GM21825 (cell line): ENCODE measurements around the gene PRKCE.

Source experiments
- ATAC-seq: cut with Tn5 transposase; IDR thresholded peaks from one replicate; pipeline ENCODE4 v1.9.1; 2021; ENCODE audit warnings: mild to moderate bottlenecking, moderate library complexity; ENCODE audit not compliant: unreplicated experiment

The PRKCE gene

DNA sequence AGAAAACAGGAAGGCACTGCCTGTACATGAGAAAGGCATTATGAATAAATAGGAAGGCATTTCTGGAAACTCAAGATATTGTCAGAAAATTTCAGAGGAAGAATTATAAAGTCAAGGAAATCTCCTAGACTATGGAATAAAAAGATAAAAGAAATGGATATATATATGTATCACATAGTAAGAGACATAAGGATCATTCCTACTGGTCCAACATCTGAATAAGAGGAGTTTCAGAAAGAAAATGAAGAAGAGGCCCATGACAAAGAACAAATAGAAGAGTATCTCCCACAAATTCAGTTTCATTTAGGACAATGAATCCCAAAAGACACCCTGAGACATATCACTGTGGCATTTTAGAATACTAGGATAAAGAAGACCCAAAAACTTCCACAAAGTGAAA is 178.8 kb downstream of the PRKCE start:
- no peak for ATAC-seq

DNA sequence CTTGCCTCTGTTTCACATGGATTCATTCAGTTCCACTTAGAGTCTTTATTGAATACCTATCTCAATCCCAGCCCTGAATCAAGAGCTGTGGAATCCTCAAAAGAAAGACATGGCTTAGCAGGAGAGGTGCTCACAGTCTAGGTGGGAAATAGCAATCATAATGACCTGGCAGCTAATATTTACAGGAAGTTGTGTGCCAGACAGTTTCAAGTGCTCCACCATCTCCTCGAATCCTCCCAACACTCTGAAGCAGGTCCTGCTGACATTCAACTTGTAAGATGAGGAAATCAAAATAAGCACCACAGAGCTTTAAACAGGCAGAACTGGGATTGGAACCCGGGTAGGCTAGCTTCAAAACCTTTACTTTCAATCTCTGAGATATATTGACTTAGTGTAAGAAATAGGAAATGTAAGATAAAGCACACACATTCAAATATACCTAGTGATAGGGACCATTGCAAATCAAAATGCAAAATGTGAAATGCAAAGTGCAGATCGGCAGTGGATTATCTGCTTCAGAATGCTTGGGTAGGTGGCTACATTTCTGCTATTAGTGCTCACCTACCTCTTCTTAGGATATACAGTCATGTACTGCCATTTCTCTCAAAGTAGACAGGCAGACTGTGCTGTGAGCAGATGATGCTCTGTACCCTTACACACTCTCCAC is 182.0 kb downstream of the PRKCE start:
- peak; percentile 14 for ATAC-seq

DNA sequence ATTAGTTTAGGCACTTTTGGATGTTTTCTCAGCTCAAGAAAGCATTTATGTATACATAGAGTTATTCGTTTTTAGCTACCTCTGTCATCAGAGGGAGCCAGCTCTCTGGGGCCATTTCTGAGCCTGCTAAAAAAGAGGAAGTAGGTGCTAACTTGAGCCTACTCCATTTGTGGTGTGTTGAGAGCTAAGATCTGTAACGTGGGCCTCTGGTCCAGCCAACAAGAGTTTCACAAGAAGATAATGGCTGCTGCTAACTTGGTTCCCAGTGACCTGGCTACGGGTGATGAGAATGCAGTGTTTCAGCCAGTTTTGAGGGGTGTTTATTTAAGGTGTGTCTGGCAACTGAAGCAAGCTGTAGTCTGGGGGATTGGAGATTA is 182.5 kb downstream of the PRKCE start:
- ATAC-seq: peak; percentile 59

DNA sequence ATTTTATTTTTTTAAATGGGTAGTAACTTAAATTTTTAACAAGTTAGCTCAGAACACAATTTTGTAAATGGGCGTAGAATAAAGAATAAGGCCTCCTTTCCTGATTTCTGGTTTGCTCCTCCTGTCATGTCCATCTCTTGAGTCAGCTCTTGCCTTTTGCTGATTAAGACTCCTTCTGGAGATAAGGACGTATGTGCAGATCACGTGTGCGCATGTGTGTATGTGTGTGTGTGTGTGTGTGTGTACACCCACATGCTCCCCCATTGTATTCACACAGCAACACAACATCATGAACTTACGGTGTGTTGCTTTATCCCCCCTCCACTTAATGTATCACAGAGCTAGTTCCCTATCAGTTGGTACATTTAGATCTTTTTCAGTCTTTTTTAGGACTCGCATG is 182.9 kb downstream of the PRKCE start:
- ATAC-seq: no peak

DNA sequence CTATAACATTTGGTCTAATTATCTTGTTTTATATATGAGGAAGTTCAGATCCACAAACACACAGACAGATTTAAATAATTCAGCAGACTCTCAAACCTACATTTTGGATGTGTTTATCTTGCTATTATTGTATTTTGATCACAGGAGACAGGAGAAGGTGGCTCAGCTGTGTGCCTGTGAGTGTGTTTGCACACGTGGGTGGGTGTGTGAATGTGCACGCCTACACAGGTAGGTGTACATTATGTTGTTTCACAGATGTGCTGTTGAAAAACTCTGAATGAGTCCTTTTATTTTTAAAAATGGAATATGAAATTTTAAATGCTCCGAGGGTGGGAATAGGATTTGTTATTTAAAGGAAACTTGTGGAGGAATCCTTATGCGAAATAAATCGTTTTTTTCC is 183.4 kb downstream of the PRKCE start:
- ATAC-seq: no peak

DNA sequence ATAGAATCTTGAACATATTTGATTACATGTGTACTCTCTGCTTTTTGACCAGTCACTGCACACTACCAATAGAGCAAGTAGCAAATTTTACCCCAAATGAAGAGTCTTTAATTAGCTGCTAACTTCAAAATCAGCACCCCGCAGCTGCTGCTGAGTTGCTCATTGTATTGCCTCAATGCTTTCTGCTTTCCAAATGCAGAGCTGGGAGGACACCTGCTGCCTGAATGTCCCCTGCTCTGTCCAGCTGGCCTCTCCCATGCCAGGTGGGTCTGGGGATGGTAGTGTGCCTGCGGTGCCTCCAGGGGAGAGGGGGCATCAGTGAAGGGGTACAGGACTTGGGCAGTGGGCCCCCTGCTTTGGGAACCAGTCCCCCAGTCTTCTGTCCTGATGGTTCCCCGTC is 184.8 kb downstream of the PRKCE start:
- ATAC-seq: peak; percentile 16

DNA sequence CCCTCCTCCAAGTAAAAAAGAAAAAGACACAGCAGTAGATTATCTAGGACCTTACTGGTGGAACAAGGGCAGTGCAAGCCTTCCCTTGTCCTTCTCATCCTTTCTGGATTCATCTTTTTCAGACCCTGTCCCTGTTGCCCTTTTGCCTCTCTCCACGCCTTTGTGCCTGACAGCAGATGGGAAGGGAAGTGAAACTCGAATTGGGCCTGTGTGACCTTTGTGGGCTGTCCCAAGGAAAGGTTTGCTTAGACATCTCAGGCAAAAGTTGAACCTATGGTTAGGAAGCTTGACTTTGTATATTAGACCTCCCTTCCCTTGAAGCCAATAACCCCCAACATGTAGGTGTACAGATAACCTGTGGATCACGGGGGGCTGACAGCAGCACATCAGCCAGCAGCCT is 185.3 kb downstream of the PRKCE start:
- peak; percentile 29 for ATAC-seq

DNA sequence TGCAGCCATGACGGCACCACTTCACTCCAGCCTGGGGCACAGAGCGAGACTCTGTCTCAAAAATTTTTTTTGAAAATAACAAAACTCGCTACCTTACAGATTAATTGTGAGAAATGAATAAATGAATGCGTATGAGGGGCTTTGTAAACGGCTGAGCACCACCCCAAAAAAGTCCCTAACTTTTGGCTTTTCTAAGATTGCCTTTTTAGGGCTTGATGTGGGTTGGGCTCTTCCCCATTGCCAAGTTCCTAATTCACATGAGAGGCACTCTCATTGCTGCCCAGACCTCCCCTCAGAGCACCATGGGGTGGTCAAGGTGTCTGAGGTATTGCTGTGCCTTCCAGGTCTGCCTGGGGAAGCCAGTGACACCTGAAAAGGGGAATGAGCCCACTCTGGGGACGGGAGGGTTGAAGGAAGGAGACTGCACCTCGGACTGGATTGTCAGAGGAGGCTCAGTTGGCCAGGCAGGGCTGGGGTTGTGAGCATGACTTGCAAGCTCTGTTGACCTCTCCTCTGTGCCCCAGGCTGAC is 186.4 kb downstream of the PRKCE start:
- ATAC-seq: no peak

DNA sequence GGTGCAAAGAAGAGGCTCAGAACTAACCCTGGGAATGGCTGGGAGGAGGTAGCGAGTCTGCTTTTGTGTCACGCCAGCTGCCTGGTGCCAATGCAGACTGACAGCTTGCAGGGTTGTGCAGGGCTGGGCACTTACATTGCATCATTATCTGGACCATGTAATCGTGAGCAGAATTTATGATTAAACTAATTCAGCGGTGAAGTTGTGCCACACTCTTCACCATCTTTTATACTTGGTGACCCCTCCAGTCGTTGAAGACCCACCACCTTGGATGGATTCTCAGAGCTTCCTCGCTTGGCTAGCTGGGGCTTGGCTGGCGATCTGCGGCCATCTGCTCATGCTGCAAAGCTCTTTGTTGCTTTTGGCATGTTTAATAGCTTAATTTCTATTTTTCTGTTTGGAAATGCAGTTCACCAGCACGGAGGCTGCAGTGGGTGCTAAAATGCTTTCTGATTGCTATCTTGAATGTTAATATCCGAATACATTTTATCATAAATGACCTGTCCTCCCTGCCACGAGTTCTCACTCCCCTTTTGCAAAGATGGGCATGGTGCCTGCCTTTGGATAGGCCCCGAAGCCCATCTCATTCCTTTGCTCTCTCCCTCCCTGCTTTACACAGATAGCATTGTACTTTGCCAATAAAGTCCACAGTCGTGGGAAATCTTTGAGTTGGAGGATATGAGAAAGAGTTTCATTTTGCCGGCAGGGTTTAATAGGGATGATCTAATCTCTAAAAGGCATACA is 188.2 kb downstream of the PRKCE start:
- no peak for ATAC-seq

DNA sequence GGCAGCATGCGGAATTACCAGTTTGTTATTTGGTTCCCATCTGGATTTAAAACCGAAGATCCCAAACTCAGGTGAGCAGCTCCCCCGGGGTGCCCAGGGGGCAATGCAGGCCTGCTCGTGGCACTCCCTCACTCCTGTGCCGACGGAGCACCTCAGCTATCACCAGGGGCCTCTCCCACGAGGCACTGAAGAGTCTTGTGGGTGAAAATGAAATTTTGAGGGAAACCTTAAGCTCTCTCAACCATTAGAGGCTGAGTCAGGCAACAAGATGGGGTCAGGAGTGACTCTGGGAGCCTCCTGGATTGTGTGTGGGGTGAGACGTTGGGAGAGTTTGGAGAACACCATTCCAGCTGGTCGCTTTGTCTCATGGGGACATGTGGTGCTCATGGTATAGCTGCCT is 189.0 kb downstream of the PRKCE start:
- no peak for ATAC-seq

DNA sequence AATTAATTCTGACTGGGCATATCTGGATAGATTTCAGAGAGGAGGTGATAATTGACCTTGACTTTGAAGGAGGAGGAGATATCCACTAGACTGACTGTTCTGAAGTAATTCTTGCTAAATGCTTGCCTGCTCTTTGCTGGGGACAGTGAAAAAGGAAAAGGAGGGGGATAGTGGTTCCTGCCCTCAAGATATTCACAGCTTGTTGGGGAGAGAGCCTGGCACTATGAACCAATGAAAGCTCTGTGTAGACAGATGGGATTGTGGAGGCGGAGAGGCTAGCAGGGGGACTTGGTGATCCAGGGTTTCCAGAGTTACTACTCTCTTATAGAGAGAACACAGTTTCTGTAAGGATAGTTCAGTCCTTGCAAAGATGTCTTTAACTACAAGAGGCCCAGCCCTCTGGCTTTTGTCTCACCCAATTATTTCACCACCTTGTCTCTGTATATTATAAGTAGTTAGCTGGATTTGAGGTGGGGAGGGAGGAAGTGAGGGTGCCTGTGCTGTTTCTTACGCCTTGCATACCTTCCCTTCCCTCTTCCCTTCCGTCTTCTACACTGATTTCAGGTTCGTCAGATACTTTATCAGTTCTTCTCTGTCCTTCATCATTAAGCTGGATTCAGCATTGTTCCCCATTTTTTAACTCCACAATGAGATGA is 190.4 kb downstream of the PRKCE start:
- ATAC-seq: no peak

DNA sequence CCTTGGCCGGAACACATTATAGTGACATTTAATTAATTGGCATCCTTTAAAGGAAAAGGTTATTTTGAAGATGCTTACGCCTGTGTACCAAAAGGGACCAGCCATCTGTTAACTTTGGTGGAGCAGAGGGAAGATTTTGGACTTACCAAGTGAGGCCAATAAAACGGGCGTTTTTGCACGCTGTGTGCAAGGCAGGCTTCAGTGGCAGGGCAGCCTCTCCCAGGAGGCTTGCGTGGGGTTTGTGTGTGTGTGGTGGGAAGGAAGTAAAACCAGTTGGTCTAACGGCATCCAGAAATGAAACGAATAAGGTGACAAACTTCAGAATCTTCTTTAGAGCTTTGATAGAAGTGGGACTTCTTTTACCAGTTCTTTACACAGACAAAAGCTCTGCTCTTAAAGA is 191.7 kb downstream of the PRKCE start:
- ATAC-seq: peak; percentile 40

DNA sequence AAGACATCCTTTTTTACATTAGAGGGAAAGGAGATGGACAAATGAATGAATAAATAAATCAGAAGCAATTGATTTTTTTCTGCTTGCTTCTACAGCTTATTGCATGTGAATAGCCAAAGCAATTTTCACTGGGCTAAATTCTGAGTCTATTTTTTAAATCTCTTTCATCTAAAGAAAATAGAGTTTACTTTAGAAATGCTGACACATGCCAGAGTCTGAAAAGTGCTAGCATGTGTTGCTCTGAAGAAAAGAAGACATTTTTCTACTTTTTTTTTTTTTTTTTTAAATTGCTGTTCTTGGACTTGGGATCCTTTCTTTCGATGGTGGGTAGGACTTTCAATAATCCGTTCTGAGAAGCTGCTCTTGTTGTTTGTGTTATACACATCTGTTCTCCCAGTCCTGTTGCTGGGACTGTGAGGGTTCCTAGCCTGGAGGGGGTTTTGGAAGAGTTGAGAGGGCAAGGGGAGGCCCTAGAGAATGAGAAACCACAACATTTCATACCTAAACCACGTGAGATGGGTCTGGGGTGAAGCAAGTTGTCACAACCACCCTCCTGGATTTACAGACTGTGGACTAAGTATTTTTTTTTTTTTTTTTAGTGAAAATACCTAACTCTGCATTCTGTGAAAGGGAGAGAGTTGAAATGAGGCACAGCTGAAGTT is 193.5 kb downstream of the PRKCE start:
- ATAC-seq: no peak

DNA sequence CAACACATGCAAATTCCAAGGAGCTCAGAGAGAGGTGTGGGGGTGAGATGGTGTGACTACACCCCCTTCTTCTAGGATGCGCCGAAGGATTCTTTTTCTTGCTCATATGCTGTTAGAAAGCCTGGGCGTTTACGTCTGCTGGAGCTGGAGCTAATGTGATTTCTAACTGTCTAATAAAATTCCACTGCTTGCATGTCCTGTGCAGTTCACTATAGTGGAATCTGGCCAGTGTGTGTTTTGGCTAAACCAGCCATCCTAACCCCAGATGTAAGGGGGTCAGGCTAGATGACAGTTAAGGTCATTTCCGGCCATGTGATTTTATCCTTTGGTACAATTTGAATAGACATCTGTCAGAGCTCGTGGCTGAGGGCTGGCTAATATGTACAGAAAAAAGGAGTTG is 194.1 kb downstream of the PRKCE start:
- no peak for ATAC-seq

DNA sequence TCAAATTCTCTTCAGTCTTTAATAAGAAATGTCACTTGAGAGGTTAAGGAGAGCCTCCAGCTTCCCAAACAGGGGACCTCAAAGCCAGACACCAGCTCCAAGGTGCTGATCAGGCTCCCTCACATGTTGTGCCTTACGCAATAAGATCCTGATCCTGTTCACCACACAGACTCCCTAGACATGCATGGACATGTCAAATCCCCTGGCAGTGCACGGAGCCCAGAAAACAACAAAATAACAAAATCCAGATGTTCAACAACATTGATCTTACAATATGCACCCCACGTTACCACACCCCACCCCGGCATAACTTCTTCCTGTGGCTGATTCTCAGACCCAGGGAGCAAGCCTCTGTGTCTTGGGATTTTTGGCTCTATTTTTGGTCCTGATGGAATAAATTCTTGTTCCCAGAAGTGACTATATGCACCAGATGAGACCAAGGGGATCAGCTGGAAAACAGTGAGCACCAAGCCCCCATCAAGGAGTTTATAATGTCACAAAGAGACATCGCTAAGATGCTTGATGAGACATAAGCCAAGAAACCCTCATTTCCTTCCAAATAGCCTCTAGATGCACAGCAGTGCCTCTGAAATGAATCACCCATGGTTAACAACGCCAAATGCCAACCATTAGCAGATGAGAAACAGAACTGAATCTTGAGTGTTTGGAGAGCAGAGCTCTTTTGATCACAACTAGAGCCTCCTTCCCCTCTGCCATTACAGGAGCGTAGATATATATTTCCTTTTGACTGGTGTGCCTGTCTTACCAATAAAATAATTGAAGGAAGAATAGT is 198.2 kb downstream of the PRKCE start:
- ATAC-seq: no peak

DNA sequence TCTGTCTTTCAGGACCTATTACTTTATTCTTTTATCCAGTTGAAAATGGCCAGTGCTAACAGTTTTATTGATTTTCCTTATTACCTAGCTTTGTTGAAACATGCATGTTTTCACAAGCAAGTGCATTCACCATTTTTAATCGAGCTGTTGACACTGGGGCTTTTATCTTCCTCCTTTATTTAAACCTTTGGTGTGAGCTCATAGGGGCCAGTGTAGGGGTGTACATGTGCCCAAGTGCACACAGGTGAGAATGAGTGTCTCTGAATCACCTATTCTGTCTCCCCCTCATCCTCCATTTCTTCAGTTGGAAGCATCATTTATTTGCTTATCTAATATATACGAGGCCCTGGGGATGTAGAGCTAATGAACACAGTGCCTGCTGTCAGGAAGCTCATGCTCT is 199.1 kb downstream of the PRKCE start:
- ATAC-seq: no peak

DNA sequence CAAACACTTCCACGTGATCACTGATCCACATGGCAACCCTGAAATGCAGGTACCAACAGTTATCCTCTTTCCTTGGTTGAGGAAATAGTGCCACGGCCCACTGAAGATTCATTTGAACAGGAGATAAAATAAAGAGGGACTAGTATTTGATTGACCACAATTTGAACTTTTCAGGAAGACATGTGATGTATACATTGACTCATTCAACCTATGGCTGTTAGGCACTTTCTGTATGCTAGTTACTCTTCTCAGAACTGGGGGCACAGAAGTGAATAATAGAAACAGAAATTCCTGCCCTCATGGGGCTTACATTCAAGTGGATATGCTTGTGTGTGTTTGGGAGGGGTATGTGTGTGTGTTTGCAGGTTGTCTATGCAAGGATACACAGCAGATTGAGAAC is 199.6 kb downstream of the PRKCE start:
- ATAC-seq: no peak

DNA sequence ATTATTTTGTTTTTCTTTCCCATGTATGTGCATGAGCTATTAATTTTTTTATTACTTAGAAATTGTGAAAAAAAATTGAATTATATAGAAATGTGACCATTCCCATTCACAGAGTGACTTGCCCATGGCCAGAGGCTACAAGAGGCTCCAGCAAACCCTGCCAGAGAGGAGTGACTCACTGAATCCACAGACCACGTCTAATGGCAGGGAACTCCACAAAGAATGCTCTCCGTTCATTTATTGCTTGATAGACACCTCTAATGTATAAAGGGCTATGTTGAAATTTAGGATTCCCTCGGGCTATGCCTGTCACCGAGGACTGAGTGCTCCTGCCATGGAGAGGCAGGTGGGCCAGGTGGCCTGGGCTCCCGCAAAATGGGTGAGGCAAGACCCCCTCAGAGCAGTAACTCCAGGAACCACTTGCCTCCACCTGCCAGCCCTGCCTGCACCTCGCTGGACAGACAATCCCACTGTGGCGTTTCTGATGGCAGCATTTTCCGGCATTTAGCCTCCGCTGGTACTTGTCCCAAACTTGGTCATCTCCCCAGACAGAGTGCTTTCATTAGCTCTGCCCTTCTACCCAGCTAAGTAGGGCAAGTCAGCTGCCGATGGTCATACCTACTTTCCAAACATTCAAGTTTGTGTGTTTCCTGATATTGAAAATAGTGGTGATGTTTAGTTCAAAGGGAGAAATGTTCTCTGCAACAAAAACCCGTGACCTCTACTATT is 200.3 kb downstream of the PRKCE start:
- ATAC-seq: no peak

DNA sequence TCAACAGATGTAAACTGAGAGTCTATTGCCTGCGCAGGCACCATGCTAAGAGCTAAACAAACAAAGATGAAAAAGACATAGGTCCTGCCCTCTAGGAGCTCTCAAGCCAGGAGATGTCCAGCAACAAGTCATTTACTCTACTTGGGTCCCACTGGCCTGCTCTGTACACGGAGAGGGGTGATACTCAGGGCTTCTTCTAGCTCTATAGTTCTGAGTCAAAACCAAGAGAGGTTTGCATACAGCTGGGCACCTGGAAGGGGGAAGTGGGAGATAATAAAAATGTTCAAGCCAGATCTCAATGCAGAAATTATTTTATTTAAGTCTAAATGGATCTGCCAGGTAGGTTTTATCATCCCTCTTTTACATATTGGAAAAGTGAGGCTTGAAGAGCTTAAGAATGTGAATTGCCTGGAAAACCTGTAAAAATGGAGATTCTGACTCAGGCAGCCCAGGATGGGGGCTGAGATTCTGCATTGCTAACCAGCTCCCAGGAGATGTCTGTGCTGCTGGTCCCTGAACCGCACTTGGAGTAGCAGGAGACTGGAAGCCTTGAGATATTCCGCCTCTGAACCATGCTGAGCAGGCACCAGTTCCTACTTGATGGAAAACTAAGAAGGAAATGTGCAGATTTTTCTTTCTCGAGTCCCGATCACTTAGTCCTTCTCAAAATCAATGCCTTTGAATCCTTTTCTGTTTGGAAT is 201.1 kb downstream of the PRKCE start:
- ATAC-seq: peak; percentile 66
